Inferior parietal cortex (tissue), 1 donor: ENCODE results near the gene EGR1.
"Not testable (repeated sequence)": the region's sequence is repeated elsewhere in the genome, so short reads cannot be mapped to it uniquely, and the experiment has no call there.

Source experiments
- DNase-seq: peaks from one replicate; pipeline ENCODE4 v3.0.0-alpha.2; 2016; ENCODE audit errors: extremely low spot score

Gene EGR1

DNA sequence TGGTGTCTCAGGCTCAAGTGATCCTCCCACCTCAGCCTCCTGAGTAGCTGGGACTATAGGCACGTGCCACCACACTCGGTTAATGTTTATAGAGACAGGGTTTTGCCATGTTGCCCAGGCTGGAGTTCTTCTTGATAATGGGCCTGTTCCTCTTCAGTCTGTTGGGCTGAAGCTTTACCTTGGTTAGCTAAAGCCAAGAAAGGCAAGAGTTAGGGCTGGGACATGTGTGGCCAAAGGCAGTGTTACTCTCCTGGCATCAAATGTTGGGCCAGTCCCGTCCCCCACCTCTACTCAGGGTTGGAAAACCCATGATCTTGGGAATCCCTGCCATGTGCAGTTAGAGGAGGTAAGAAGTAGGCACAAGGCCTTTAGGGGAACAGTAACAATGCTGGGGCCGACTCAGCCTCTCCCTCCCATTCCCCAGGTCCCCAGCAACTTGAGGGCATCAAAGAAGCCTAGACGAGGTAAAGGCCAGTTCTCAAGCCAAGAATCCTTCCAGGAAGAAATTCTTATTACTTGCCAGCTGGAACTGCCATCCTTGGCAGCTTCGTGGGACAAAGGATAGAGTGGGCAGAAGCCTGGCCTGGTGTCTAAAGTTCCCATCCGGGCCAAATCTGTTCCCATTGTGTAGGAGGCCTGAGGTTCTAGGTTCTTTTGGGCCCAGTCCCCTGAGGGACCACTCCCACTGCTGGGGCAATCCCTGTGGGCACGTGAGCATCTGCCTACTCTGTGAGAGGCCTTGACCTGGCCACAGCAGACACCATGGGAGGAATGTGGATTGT is 4.5 kb downstream of the EGR1 start:
- no peak for DNase-seq

DNA sequence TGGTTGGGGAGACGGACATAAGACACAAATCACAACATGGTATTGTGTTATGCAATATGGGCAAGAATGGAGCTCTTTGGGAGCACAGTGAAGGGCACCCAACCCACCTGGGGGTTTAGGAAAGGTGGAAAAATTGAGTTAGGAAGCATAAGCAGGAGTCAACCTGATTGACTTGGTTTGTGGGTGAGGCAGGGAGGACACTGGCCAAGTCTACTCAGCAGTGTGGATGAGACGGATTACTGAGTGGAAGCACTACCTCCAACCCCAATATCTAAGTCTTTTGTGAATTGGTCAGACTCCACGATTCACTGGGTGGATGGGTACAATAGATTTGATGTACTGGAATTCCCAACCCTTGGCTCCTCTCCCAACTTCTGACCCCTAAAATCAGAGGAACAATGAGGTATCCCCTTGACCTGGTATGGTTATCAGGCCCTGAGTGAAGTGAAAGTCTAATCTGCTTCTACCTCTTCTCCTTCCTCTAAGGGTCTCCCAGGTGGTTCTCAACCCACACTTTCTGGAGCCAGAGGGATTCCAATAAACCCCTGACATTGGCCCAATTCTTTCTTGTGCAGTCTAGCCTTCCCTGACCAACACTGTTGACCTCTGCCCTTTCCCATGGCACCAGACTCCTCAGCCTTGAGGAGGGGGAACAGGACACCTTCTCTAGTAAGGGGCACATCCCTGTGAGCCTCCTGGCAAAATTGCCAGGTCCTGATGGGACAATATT is 5.2 kb downstream of the EGR1 start:
- no peak for DNase-seq

- DNase-seq = no peak
Measured at GRCh38 chr5:138471052-138471361, 5.7 kb downstream of the EGR1 start.

GRCh38 chr5:138472353-138472752 is 7.1 kb downstream of the EGR1 start:
- no peak for DNase-seq

DNA sequence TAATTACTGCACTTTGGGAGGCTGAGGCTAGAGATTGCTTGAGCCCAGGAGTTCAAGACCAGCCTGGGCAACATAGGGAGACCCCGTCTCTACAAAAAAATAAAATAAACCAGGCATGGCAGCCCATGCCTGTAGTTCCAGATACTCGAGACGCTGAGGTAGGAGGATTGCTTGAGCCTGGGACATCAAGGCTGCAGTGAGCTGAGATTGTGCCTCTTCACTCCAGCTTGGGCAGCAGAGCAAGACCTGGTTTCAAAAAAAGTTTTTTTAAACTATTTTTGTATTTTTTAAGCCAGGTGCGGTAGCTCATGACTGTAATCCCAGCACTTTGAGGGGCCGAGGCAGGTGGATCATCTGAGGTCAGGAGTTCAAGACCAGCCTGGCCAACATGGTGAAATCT is 7.9 kb downstream of the EGR1 start:
- not testable (repeated sequence) for DNase-seq

DNA sequence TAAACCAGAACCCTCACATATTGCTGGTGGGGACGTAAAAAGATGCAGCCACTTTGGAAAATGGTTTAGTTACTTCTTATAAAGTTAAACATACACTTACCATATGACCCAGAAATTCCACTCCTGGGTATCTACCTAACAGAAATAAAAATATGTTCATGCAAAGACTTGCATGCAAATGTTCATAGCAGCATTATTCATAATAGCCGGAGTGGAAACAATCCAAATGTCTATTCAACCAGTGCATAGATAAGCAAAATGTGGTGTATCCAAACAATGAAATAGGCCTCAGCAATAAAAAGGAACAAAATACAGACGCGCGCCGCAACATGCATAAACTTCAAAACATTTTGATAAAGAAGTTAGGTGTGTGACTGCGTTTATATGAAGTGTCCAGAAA is 11.6 kb downstream of the EGR1 start:
- DNase-seq = no peak

- no peak for DNase-seq
Measured at GRCh38 chr5:138482638-138483037, 17.4 kb downstream of the EGR1 start.

DNA sequence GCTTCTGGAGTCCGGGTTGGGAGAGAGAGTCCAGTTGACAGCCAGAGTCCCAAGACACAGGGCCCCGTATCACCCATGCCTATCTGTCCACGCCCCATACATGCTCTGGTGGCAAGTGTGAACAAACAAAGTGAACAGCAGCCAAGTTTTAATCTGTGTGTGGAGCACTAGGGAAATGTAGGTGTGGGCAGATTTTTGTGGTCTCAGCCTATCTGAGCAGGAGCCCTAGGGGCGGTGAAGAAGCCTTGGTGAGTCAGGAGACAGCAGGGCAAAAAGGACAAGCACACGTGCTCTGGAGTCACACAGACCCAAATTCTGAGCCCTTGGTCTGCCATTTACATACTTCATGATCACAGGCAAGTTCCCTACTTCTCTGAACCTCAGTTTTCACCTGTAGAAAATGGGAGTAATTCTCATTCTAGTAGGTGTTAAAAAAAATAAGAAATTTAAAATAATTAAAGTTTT is 23.2 kb downstream of the EGR1 start:
- no peak for DNase-seq

DNA sequence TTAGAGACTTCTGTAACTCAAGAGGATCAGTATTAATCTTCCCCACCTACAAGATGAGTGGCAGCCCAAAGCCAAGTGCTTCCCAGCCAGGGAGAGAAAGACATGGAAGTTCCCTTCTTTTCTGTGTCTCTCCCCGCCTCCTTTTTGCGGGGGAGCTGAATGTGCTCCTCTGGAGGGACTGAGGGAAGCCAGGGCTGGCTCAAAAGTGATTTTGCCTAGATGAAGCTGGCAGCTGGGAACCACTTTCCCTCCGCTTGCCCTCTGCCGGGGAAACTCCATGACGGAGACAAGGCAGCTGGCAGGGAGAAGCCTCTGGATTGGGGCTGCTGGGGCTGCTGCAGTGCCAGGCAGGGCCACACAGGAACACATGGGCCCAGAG is 24.4 kb downstream of the EGR1 start:
- DNase-seq = peak; percentile 61

GRCh38 chr5:138490648-138491283 is 25.5 kb downstream of the EGR1 start:
- no peak for DNase-seq

- no peak for DNase-seq
Measured at GRCh38 chr5:138491284-138491648, 26.0 kb downstream of the EGR1 start.

DNA sequence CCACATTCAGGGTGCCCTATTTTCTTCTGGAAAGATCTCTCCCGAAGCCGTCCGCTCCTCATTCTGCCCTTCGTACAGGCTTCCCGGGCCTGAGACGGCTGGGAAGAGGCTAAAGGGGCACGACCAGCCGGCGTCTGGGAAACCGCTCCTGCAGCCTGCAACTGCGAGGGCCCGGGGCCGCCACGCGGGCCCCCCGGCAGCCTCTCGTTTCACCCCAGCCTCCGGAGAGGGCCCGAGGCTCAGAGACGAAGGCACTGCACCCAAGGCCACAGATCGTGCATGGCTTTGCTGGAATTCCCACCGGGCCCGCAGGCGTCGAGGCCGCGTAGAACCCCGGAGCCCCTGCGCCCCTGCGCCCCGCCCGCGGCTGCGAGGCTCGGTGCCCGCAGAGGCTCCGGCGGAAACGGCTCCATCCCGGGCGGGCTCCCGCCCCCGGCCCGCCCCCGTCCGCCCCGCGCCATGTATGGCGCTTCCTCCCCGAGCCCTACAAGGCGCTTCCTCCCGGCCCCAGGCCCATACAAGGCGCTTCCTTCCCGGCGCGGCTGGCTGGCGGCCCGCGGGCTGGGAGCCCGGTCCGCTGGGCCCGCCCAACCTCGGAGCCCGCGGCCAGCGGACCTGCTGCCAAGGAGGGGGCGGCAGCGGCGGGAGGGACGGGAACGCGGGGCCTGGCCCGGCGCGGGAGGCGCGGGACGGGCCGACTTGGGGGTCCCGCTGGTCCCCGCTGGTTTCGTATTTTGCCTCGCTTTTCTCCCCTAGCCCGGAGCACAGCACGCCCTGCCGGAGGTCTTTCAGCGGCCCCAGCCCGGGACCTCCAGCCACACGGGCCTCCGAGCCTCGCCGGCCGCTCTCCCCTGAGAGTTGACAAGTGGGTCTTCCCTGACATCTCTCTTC is 26.6 kb downstream of the EGR1 start:
- DNase-seq = peak; percentile 91

DNA sequence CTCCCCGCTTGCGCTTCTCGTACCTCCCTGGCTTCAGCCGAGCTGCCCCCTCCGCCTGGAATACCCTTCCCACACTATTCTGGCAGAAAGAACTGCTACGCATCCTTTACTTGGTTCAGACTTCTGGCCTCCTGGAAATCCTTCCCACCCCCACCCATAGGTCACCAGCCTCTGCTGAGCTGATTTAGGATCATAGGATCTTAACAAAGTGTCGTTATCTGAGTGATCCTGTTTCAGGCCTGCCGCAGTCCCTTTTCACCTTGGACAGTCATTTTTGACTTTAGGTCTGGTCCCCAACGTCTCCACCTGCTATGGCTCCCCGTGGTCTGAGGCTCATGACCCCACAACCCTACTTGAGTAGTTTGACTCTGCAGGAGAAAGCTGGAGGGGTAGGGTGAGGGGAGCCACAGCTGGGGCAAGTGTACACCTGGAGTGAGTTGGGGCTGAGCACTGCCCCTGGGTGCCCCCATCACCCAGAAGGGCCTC is 27.3 kb downstream of the EGR1 start:
- DNase-seq = no peak

GRCh38 chr5:138495351-138495750 is 30.1 kb downstream of the EGR1 start:
- DNase-seq = no peak

- no peak for DNase-seq
Measured at GRCh38 chr5:138498376-138498775, 33.1 kb downstream of the EGR1 start.

DNA sequence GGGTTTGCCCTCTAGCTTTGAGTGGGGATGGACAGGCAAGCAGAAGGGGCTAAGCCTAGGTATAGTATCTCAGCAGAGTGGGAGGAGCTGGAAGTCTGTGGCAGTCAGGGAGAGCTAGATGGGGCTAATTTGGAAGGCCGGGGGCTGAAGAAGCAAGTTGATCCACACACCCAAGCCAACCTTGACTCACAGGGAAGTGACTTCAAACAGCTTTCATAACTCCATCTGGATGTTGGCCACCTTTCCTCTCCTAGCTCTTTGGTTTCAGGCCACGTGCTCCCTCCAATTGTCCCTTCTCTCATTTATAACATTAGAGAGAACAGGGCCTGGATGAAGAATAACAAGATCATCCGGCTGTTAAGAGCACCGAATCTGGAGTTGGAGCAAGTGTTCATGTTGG is 36.8 kb downstream of the EGR1 start:
- no peak for DNase-seq

DNA sequence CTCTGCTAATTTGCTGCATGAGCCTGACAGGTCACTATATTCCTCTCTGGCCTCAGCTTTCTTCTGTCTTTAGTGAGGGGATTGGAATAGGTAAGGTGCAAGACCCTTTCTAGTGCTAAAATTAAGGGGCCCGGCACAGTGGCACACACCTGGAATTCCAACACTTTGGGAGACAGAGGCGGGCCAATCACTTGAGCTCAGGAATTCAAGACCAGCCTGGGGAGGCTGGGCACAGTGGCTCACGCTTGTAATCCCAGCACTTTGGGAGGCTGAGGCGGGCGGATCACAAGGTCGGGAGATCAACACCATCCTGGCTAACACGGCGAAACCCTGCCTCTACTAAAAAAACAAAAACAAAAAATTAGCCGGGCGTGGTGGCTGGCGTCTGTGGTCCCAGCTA is 37.2 kb downstream of the EGR1 start:
- DNase-seq = no peak

DNA sequence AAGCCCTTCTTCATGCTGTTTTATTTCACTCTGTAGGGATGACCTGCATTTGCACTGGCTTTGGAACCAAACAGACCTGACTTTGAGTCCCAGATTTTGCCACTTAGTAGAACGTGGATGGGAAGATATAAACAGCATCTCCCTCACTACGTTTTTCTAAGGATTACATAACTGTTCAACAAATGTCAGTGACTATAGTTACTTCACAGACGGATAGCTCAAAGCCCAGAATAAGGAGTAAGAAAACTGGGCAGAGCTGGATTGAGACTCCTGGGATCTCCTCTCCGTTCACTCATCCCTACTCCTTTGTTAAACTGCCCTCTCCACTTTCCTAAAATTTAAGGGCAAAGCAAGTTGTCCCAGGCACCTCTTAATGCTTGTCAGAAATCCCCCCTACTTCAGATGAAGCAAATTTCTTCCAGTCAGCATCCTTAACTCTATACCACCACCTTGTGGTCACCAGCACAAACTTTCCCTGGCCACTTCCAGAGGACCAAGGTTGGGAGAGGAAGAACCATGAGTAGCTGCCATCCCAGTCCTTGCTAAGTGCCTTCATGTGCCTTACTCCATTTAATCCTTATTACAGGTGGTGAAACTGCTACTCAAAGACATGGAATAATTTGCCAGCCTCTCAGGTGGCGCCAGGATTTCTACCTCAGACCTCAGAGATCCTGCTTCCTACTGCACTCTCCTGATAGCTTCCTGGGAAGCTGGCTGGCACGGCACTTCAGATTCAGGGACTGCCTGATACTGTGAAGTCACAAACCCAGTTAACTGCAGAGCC is 38.4 kb downstream of the EGR1 start:
- DNase-seq = peak; percentile 81

- no peak for DNase-seq
Measured at GRCh38 chr5:138504799-138505198, 39.5 kb downstream of the EGR1 start.

- DNase-seq = no peak
Measured at GRCh38 chr5:138506370-138507306, 41.4 kb downstream of the EGR1 start.
